NK-92 treated with Interleukin-12 subunit alpha and Interleukin-12 subunit beta, amount 100 ng/mL, for 24 hours (cell line): ENCODE data around the gene SLC44A2.

Experiments
- DNase-seq: peaks from one replicate; lab custom pipeline; 2025; lab: John Stamatoyannopoulos, UW

Gene SLC44A2

GRCh38 chr19:10625003-10625761 is at the start of gene SLC44A2:
Gene SLC44A2, plus strand, starts transcription at chr19:10625553. Its CDS starts 81 bp downstream, at chr19:10625634.
- DNase-seq, result no peak

DNA sequence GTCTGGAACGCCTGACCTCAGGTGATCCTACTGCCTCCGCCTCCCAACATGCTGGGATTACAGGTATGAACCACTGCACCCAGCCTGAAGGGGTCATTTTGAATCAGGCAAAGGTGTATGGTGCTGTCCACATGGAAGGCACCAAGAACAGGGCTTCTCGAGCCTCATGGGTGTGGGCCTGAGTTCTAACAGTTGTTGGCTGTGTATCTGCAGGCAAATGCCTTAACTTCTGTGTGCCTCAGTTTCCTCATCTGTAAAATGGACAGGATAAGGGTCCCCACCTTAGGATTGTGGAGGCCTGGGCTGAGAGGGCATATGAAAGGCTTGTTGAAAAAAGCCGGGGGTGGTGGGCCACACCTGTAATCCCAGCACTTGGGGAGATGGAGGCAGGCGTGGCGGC is 47.4 kb upstream of the SLC44A2 start:
- DNase-seq, result no peak

GRCh38 chr19:10580979-10581631 is 44.2 kb upstream of the SLC44A2 start:
- peak; percentile 73 for DNase-seq

GRCh38 chr19:10582091-10582490 is 43.3 kb upstream of the SLC44A2 start:
- no peak for DNase-seq

- no peak for DNase-seq
Measured at GRCh38 chr19:10583036-10583776, 42.1 kb upstream of the SLC44A2 start.

GRCh38 chr19:10586396-10586795 is 39.0 kb upstream of the SLC44A2 start:
- no peak for DNase-seq

GRCh38 chr19:10587022-10587838 is 38.1 kb upstream of the SLC44A2 start, which contains the start of gene AP1M2:
Gene AP1M2, minus strand, starts transcription at chr19:10587312. Its CDS starts 81 bp downstream, at chr19:10587231.
- no peak for DNase-seq

GRCh38 chr19:10587839-10588150 is 37.6 kb upstream of the SLC44A2 start:
- DNase-seq, result no peak

GRCh38 chr19:10593148-10593547 is 32.2 kb upstream of the SLC44A2 start:
- no peak for DNase-seq

DNA sequence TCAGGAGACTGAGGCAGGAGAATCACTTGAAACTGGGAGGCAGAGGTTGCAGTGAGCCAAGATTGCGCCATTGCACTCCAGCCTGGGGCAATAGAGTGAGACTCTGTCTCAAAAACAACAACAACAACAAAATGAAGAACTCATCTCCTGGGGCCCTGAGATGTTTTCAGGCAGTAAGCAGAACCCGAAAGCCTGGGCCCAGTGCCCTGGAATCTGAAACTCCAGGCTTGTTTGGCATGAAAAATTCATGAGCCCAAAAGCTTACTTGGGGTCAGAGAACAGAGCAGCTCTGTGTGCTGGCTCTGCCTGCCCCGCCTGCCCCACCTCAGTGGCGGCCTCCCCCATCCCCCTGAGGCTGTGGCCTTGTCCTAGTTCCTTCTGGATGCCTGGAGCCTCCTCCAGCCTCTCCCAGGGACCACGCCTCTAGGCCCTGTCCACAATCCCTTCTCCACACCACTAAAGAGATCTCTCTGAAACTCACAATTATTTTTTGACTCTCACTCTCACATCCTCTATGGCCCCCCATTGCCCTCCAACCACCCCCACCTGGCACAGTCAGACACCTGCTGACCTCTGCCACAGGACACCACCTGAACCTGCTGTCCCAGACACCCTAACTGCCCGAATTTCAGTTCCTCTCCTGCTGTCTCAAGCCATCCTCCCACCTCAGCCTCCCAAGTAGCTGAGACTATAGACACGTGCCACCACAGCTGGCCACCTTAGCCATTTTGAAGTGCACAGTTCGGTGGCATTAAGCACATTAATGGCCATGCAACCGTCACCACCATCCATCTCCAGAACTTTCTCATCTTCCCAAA is 31.3 kb upstream of the SLC44A2 start:
- DNase-seq, result no peak

- no peak for DNase-seq
Measured at GRCh38 chr19:10600149-10600548, 25.2 kb upstream of the SLC44A2 start.

- DNase-seq, result no peak
Measured at GRCh38 chr19:10601999-10602329, 23.4 kb upstream of the SLC44A2 start.

GRCh38 chr19:10602330-10603083 is 22.8 kb upstream of the SLC44A2 start:
- DNase-seq, result peak; percentile 75

GRCh38 chr19:10603084-10603872 is 22.1 kb upstream of the SLC44A2 start:
- peak; percentile 77 for DNase-seq

DNA sequence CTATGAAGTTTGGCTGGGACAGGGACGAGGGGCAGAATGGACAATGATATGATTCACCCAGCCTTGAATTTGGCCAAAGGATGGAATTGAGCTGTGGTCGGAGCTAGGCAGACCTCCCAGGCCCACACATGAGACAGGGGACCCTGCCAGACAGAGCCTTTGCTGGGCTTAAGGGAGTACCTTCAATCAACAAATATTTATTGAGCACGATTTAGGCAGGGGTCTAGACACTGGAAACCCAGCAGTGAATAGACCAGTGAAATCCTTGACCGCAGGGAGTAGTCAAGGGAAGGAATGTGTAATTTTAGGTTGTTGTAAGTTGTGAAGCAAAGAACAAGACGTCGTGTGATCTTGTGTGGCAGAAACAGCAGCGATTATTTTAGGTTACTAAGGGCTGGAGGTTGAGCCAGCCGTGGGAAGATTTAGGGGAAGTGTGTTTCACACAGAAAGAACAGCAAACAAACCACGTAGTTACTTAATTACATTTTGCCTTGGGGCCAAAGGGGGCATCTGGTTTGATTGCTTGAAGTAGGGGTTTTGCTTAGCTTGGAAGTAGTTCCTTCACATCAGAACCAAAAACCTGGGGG is 21.4 kb upstream of the SLC44A2 start:
- DNase-seq, result no peak

- DNase-seq, result no peak
Measured at GRCh38 chr19:10604460-10604980, 20.8 kb upstream of the SLC44A2 start.

DNA sequence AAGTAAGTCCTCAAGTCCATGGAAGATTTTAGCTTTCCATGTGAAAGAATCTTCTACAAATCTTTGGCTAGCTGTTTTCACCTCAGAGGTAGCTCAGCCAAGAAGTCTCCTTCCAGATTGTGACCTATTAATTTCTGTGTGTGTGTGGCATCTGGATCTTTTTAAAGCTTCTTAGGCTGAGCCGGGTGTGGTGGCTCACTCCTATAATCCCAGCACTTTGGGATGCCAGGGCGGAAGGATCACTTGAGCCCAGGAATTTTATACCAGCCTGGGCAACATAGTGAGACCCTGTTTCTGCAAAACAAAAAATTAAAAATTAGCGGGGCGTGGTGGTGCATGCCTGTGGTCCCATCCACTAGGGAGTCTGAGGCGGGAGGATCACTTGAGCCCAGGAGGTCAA is 13.4 kb upstream of the SLC44A2 start:
- DNase-seq, result no peak

DNA sequence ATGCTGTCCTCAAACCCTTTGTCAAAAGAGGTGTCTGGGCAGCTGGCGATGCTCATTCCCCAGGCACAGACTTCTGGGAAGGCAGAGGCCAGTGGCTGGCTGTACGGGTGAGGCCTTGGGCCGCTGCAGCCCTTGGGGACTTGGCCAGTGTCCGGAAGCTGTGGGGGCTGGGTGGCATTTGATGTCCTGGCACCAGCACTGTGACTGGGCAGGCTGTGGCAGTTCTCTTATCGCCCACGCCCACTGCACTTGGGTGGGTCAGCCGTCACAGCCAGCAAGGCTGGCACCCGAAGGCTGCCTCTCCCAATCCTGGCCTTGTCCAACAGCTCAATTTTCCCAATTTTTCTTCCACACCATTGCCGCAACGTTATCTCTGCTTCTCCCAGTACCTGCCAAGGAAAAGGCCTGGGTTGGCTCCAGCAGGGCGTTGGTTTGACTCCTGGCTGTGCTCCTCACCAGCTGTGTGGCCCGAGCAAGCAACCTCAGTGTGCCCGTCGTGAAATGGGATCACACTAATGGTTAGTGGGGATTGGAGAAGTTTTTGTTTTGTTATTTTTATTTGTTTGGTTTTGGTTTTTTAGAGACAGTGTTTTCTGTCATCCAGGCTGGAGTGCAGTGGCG is 12.7 kb upstream of the SLC44A2 start:
- DNase-seq, result no peak
